Measurements from ENCODE around the gene HNRNPDL.

The HNRNPDL gene

DNA sequence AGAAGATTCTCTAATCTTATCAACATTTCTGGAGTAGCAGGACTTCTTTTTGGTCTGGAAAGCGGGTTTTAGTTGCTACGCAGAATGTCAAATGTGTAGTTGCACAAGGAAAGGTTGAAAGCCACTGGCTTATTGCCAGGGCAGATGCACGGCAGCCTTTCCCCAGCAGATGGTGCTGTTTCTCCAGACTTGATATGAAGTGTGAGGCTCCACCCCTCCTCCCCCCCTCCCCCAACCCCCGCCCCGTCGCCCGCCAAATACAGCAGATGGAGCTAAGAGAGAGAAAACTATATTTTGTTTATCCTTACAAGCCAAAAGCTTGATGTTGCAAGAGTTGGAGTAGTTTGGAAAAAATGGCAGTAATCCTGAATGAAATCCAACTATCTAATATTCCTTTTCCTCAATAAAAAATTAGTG, 32.2 kb upstream of the HNRNPDL start:
- TF ChIP-seq, protein P1, sequence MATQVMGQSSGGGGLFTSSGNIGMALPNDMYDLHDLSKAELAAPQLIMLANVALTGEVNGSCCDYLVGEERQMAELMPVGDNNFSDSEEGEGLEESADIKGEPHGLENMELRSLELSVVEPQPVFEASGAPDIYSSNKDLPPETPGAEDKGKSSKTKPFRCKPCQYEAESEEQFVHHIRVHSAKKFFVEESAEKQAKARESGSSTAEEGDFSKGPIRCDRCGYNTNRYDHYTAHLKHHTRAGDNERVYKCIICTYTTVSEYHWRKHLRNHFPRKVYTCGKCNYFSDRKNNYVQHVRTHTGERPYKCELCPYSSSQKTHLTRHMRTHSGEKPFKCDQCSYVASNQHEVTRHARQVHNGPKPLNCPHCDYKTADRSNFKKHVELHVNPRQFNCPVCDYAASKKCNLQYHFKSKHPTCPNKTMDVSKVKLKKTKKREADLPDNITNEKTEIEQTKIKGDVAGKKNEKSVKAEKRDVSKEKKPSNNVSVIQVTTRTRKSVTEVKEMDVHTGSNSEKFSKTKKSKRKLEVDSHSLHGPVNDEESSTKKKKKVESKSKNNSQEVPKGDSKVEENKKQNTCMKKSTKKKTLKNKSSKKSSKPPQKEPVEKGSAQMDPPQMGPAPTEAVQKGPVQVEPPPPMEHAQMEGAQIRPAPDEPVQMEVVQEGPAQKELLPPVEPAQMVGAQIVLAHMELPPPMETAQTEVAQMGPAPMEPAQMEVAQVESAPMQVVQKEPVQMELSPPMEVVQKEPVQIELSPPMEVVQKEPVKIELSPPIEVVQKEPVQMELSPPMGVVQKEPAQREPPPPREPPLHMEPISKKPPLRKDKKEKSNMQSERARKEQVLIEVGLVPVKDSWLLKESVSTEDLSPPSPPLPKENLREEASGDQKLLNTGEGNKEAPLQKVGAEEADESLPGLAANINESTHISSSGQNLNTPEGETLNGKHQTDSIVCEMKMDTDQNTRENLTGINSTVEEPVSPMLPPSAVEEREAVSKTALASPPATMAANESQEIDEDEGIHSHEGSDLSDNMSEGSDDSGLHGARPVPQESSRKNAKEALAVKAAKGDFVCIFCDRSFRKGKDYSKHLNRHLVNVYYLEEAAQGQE (IDR thresholded peaks at IDR 0.05; ENCODE audit: insufficient read depth in 1 of 2, low read depth in 2 of 2, low read length in 2 of 2), result no peak
- TF ChIP-seq POLR2AphosphoS5 (IDR thresholded peaks at IDR 0.05; ENCODE audit: low read depth, low read length) (no peak), SIN3A (IDR thresholded peaks at IDR 0.05; ENCODE audit: borderline replicate concordance, insufficient read depth, low read length) (no peak), TAF1 (IDR thresholded peaks at IDR 0.05; ENCODE audit: borderline replicate concordance, insufficient read depth, low read length) (no peak), FOXP2 (optimal IDR thresholded peaks at IDR 0.05; ENCODE audit: borderline replicate concordance, extremely low read depth, extremely low read length, insufficient read depth) (no peak)

DNA sequence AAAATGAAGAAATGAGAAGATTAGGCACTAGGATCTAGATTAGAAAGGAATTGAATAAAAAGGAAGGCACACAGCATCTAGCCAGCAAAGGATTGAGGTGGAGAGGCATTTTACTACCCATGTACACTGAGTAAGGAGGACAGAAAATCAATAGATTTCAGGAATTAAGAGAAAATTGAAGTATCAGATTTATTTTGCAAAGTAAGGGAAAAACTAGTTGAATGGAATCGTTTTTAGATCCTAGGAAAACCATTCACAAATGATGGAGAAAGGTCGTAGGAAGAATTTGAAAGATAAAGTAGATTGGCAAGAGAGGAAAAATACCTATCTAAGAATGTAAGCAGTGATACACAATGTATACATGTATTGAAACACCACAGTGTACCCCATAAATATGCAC, 31.4 kb upstream of the HNRNPDL start:
- TF ChIP-seq POLR2AphosphoS5 (IDR thresholded peaks at IDR 0.05; ENCODE audit: low read depth, low read length) (no peak), TAF1 (IDR thresholded peaks at IDR 0.05; ENCODE audit: borderline replicate concordance, insufficient read depth, low read length) (no peak), FOXP2 (optimal IDR thresholded peaks at IDR 0.05; ENCODE audit: borderline replicate concordance, extremely low read depth, extremely low read length, insufficient read depth) (no peak)
- TF ChIP-seq, protein P1 (IDR thresholded peaks at IDR 0.05; ENCODE audit: insufficient read depth in 1 of 2, low read depth in 2 of 2, low read length in 2 of 2), result no peak

DNA sequence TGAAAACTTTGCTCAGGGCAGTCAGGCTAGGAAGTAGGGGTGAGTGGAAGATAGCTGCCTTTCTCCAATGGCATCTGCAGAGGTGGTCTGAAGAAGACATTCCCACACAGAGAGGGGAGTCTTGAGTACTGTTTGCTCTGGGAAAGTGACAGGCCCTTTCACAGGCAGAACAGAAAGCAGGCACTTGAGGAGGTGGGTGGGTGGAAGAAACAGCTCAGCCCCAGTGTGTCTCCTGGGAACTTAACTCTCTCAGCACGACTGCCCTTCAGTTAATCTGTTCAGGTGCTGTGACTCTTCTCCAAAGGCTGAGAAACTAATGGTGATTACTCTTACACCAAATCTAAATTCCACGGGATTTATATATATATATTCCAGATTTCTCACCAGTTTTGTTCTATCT, 28.5 kb upstream of the HNRNPDL start:
- no peak for TF ChIP-seq POLR2AphosphoS5 (IDR thresholded peaks at IDR 0.05; ENCODE audit: low read depth, low read length)

DNA sequence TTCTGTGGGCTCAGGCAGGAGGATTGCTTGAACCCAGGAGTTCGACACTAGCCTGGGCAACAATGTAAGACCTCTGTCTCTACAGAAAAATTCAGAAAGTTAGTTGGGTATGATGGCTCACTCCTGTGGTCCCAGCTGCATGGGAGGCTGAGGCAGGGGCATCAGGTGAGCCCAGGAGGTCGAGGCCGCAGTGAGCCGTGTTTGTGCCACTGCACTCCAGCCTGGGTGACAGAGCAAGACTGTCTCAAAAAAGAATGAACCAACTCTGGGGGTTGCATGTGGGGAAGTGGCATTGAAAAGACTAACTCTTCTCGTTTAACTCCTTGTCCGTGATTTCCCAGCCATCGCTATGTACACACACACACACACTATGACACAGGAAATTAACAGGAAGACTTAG, 27.0 kb upstream of the HNRNPDL start:
- TF ChIP-seq, protein P1 (IDR thresholded peaks at IDR 0.05; ENCODE audit: insufficient read depth in 1 of 2, low read depth in 2 of 2, low read length in 2 of 2), result no peak
- TF ChIP-seq TAF1 (IDR thresholded peaks at IDR 0.05; ENCODE audit: borderline replicate concordance, insufficient read depth, low read length), result no peak
- TF ChIP-seq FOXP2 (optimal IDR thresholded peaks at IDR 0.05; ENCODE audit: borderline replicate concordance, extremely low read depth, extremely low read length, insufficient read depth), result no peak
- TF ChIP-seq SIN3A (IDR thresholded peaks at IDR 0.05; ENCODE audit: borderline replicate concordance, insufficient read depth, low read length), result no peak
- TF ChIP-seq POLR2AphosphoS5 (IDR thresholded peaks at IDR 0.05; ENCODE audit: low read depth, low read length), result no peak

DNA sequence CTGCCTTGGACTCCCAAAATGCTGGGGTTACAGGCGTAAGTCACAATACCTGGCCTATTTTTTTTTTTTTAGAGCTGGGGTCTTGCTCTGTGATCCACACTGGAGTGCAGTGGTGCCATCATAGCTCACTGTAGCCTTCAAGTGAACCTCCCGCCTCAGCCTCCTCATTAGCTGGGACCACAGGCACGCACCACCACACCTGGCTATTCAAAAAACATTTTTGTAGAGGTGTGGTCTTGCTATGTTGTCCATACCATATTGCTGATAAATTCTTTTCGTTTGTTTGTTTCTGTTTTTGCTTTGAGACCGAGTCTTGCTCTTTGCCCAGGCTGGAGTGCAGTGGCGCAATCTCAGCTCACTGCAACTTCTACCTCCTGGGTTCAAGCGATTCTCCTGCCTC, 21.8 kb upstream of the HNRNPDL start:
- TF ChIP-seq, protein P1 (IDR thresholded peaks at IDR 0.05; ENCODE audit: insufficient read depth in 1 of 2, low read depth in 2 of 2, low read length in 2 of 2), result no peak
- TF ChIP-seq SIN3A (IDR thresholded peaks at IDR 0.05; ENCODE audit: borderline replicate concordance, insufficient read depth, low read length), result no peak
- no peak for TF ChIP-seq FOXP2 (optimal IDR thresholded peaks at IDR 0.05; ENCODE audit: borderline replicate concordance, extremely low read depth, extremely low read length, insufficient read depth)
